Ammon's horn (tissue), 1 donor: Measurements from ENCODE around the gene NOTO.

ENCODE experiments used
- DNase-seq: peaks from one replicate; pipeline ENCODE4 v3.0.0-alpha.2; 2016; ENCODE audit warnings: low spot score

The NOTO gene

DNA sequence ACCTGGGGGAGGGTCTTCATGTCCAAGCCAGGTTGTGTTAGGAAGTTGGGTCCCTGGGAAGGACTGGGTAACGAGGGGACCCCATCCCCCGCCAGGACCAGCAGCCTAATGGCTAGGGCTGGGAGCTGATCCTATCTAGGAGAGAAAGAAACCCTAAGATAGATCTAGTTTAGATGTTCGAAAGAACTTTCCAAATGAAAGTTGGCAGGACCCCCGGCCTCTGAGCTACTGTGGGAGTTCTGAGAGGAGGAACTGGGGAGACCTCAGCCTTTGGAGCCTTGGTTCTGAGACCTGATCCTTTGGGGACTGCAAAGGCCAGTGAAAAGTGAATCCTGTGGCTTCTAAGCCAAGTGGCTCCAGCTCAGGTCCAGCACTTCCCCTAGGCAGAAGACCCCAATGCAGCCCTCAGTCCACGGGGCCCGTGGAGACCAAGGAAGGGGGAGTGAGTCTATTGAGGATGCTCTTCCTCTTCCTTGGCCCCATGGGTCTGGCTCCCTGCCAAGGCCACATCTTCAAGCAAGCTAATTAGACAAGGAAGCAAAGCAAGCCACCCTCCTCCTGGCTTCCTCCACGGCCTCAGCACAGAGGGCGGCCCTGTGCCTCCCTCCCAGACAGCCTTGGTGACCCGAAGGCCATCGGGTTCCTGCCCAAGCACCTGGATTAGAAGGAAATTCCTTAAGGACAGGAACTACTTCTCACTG lies 55.2 kb downstream of the NOTO start:
- no peak for DNase-seq

DNA sequence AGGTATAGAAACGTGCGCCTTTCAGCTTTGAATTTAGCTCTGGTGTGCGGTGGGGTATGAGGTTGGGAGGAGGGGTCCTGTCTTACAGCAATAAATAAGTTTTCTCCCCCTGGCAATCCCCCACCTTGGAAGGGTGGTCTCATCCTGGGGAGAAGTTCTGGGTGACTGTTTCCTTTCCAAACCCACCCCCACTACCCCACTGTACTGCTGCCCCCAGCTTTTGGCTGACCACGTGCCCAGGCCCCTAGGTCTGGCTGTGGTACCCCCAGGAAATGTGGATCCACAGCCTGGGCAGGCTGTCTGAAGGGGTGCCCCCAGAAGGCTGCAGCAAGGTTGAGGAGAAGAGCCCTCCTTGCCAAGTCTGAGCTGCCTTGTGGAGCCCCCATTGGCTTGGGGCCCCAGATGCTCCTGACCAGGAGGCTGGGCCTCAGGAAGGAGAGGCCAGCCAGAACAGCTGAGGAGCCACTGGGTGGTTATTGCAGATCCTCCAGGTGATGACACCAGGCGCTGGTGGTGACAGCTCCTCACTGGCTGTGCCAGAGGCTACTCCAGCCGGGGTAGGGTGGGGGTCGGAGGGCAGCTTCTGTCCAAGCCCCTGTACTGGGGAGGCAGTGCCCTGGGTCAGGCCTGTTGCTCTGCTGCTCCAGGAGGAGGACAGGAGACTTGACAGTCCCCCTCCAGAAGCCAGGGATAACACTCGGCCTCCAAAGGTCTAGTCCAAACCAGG lies 56.0 kb downstream of the NOTO start:
- DNase-seq, result no peak

DNA sequence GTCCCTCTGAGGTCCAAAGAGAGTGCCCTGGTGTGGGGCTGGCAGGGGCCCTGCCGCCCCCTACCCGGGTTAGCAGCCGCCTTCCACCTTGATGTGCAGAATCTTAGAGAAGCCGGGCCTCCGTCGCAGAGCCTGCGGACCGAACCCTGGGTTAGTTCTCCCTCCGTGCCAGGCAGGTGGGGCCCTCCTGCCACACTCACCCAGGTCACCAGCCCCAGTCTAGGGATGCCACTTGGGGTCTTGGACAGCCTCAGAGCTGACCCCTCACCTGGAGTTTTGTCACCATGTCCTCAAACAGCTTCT lies 56.5 kb downstream of the NOTO start:
- DNase-seq, result no peak

DNA sequence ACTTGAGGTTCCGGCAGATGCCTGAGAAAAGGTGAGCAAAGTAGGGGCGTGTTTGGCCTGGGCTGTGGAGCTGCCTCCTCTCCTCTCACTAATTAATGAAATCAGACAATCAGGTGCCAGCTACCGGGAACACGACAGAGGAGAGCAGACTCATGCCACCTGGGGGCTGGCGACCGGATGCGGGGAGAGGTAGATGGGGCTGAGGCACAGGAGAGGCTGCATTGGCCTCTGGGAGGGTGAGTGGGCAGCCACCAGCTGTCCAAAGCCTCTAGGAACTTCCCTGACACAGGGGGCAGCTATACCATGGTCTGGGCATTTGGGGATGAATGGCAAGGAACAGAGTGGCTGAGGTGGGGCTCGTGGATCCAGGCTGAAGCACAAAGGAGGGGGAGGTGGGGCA lies 56.9 kb downstream of the NOTO start:
- no peak for DNase-seq

DNA sequence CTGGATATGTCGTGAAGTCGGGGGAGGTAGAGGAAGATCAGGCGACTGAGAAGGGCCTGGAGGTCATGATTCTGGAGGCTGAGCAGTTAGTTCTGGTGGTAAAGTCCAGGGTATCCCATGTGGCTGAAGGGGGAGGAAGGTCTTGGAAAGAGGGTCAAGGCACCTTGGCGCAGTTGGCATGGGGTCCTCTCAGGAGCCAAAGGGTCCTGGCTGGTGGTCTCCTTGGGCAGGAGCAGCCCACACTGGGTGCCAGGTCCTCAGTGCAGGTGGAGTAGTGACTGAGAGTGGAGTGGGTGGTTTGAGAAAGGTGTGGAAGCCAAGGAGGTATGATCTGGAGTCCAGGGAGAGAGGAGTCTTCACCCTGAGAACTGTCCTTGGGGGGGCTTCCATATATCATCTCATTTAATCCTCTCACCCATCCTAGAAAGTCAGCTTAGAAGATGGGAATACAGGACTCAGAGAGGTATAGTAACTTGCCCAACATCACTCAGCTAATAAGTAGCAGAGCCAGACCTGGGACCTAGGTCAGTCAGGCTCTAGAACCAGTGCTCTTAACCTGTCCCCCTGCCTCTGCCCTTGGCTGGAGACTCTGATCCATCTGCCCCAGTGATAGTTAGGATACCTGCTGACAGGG lies 57.4 kb downstream of the NOTO start:
- DNase-seq, result no peak

DNA sequence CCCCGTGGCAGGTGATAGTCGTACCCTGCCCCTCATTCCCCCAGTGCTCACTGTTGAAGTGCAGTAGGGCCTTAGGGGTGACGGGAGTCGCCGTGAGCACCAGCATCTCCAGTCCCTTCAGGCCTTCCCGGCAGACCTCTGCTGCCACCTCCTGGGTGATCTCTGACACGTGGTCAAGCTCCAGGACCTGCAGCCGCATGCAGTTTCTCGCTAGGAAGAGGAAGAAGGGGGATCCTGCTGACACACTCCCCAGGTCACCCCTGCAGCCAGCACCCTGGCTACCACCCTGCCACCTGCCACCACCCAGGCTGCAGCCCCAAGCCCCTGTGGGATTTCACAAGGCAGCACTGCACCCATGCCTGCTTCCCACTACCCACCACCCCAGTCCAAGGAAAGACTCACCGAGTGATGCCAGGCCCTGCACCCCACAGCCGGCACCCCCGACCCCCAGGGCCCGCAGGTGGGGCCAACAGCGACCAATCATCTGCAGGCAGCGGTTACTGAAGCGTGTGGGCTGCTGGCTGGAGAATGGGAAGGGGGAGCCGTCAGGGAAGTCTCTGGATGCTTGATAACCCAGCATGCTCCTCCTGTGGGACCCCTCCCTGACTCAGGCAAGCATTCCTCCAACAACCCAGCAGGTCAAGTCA lies 58.1 kb downstream of the NOTO start:
- DNase-seq, result peak; percentile 41
